T-cell (primary cell): ENCODE results near the gene CACNB1. TPM values are rescaled to one million over a fixed set of nuclear protein-coding genes. Genes with fewer than 3 reads are reported as not detected.
A peak's percentile ranks its signal among the peaks of the same experiment; 100 is the strongest.

Experiments
- ATAC-seq, 4 experiments: fragments of 200-7000 bp in 3 of 4; fragments of 150-1000 bp in 1 of 4; cut with Tn5 transposase; replicated peaks in 1 of 4; 1 replicate in 3 of 4; 2 replicates in 1 of 4; pipeline ENCODE4 v1.10.0; 2021; ENCODE audit warnings: moderate library complexity in 3 of 4, mild to moderate bottlenecking in 2 of 4, moderate number of reproducible peaks in 1 of 4
- CTCF ChIA-PET, 2 donors: fragments of 300-600 bp; sonication (Branson Sonifier 250); formaldehyde crosslinking; loops; one replicate each; lab custom pipeline; 2022; ENCODE audit warnings: antibody characterized with exemption in 2 of 2; lab: Charles Lee
- POLR2A ChIA-PET, 2 donors: fragments of 300-600 bp; sonication (Branson Sonifier 250); formaldehyde crosslinking; loops; one replicate each; lab custom pipeline; 2022; ENCODE audit warnings: antibody characterized with exemption in 2 of 2; lab: Charles Lee
- DNase-seq, 35 experiments: peaks; one replicate each; pipeline versions ENCODE4 v3.0.0 to v3.0.0-alpha.2; 2013 to 2023
- H3K27ac ChIP-seq: one replicate; pipeline ENCODE4 v1.5.1; 2013; ENCODE audit warnings: low read length
- H3K27me3 ChIP-seq, 2 experiments: replicated peaks in 1 of 2; 1 replicate in 1 of 2; 2 replicates in 1 of 2; pipeline versions ENCODE4 v1.6.1 to v1.7.0; 2013; ENCODE audit warnings: low read length in 1 of 2, mixed read lengths in 1 of 2; ENCODE audit not compliant: control insufficient read depth in 2 of 2, insufficient read depth in 2 of 2; ENCODE audit errors: extremely low read depth in 1 of 2
- H3K36me3 ChIP-seq, 2 donors: 1 replicate in 1 of 2; 2 replicates in 1 of 2; pipeline versions ENCODE4 v1.6.1 to v1.7.0; 2013; ENCODE audit warnings: low read length in 1 of 2; ENCODE audit not compliant: control insufficient read depth in 2 of 2, insufficient read depth in 1 of 2; ENCODE audit errors: extremely low read depth in 1 of 2
- H3K4me1 ChIP-seq, 2 experiments: 1 replicate in 1 of 2; 2 replicates in 1 of 2; pipeline versions ENCODE4 v1.6.1 to v1.7.0; 2013; ENCODE audit warnings: low read length in 2 of 2, mixed read lengths in 1 of 2; ENCODE audit not compliant: insufficient read depth in 2 of 2, control insufficient read depth in 1 of 2; ENCODE audit errors: extremely low read depth in 1 of 2
- H3K4me3 ChIP-seq, 2 donors: 1 replicate in 1 of 2; 2 replicates in 1 of 2; pipeline versions ENCODE4 v1.5.1 to v1.7.0; 2013; ENCODE audit warnings: mild to moderate bottlenecking in 2 of 2, low read length in 1 of 2, moderate library complexity in 1 of 2; ENCODE audit not compliant: control insufficient read depth in 1 of 2; ENCODE audit errors: extremely low read depth in 1 of 2
- H3K9me3 ChIP-seq: 2 replicates; pipeline ENCODE4 v1.7.0; 2013
- H3K27ac Mint-ChIP-seq, 2 donors: one replicate each; pipeline ENCODE4 v1.8.0; 2020 to 2021; ENCODE audit warnings: mild to moderate bottlenecking in 2 of 2, mixed read lengths in 2 of 2
- H3K27me3 Mint-ChIP-seq, 2 donors: one replicate each; pipeline ENCODE4 v1.8.0; 2021 to 2022; ENCODE audit warnings: mixed read lengths in 2 of 2
- H3K36me3 Mint-ChIP-seq: one replicate; pipeline ENCODE4 v1.8.0; 2021; ENCODE audit warnings: mixed read lengths
- H3K4me1 Mint-ChIP-seq, 3 donors: one replicate each; pipeline ENCODE4 v1.8.0; 2020 to 2022; ENCODE audit warnings: mixed read lengths in 3 of 3, mild to moderate bottlenecking in 1 of 3
- H3K4me3 Mint-ChIP-seq, 3 donors: one replicate each; pipeline ENCODE4 v1.8.0; 2020 to 2022; ENCODE audit warnings: mild to moderate bottlenecking in 3 of 3, mixed read lengths in 3 of 3, moderate library complexity in 3 of 3
- H3K9me3 Mint-ChIP-seq, 3 donors: one replicate each; pipeline ENCODE4 v1.8.0; 2020 to 2022; ENCODE audit warnings: mixed read lengths in 3 of 3
- WGBS: methylation state at CpG from one replicate; pipeline ENCODE4 v1.1.5; 2013; ENCODE audit warnings: missing lambda C conversion rate; ENCODE audit not compliant: insufficient coverage; 5-methylcytosine and 5-hydroxymethylcytosine counted together
- total RNA-seq, 35 experiments: library from RNA in 6 of 35; stranded (reverse) in 6 of 35; fragments of 120-200 nt in 1 of 35; gene quantifications; one replicate each; pipeline versions ENCODE4 v1.2.1 to v1.2.4 and lab custom pipeline; 2013 to 2026

CACNB1 gene
- total RNA-seq, 5 donors from 2014 or later (not counting 1 experiment from before 2014, with no cell fraction given) = 10.8 to 23.2 (median 21.4) TPM

DNA sequence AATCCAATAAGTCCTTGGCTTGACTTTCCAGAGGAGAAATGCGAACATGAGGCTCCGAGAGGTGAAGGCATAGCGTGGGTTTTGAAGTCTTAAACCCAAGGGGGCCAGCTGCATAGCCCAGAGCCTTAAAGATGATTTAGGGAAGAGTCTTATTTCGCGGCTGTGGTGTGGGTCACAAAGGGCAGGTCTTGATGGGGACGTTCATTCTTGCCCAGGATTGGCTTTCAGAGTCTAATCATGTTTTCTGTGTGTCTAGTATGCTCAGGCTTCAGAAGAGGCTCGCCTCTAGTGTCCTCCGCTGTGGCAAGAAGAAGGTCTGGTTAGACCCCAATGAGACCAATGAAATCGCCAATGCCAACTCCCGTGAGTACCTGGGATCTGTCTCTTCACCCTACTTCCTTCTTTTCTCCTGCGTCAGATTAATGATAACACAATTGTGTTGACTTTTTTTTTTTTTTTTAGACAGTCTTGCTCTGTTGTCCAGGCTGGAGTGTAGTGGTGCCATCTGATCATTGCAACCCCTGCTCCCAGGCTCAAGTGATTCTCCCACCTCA, 3.6 kb upstream of the CACNB1 start:
- DNase-seq (no peak), ATAC-seq (no peak)
- Mint-ChIP-seq H3K27me3 (no peaks in the 10 kb centered on the region), H3K36me3 (peaks cover 40% of the 10 kb centered on the region), H3K4me1 (peaks cover 45 to 56% (median 52%) of the 10 kb centered on the region in 3 donors), H3K4me3 (peak overlapping the region; percentile 91 to 99 (median 98)), H3K9me3 (no peaks in the 10 kb centered on the region), H3K27ac (peak overlapping the region; percentile 100)
- WGBS = 15% methylated on average over 6 of the region's 11 CpGs
- no peaks in the 10 kb centered on the region for H3K9me3 ChIP-seq
- peaks cover 14 to 59% of the 10 kb centered on the region in 2 experiments for H3K4me1 ChIP-seq
- H3K27me3 ChIP-seq = no peaks in the 10 kb centered on the region
- peaks cover 0 to 46% of the 10 kb centered on the region in 2 donors for H3K36me3 ChIP-seq
- ChIA-PET POLR2A (no interaction called here), CTCF (interaction anchor here in 1 of 2 donors (0.7 to 1.1 kb wide), 2 partner anchors 16 to 137 kb away, joined by 3 read pairs; no protein-coding TSS in a partner anchor)
- peak overlapping the region; percentile 74 to 77 for H3K4me3 ChIP-seq
- H3K27ac ChIP-seq = peak overlapping the region; percentile 99

DNA sequence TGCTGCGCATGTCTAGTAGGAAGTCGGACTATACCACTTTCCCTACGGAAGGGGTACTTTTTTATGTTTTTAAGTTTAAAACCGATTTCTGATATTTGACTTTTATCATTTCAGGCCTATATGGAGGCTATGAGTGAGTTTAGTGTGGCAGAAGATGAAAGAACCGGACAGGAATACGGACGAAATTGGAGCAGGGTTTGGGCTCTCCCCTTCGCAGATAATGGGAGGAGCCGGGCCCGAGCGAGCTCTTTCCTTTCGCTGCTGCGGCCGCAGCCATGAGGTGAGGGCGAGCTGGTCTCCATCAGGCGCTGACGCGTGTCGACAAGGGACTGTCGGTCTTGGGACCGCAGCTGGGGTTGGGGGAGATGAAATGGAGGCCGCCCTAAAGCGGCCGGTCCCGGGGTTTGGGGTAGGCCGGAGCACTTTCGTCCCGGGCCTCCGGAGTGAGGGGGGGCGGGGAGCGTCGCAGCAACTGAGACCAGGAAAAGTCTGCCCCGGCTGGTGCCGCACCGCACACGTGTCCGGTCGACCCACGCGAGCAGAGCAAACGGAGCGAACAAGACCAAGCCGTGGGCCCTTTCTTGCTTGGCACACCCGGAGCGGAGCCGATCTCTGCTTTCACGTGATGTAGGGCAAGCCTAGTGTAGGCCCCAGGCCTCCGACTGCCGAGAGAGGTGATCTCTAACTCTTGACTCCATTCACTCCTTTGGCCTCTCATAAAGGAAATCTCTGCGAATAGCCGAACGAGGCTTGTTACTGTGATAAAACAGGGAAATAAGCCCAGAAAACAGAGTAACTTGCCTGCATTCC, 2.8 kb upstream of the CACNB1 start, which contains the start of gene RPL19:
RPL19 (plus strand) TSS at position 214 of the 810 bp plus-strand sequence; CDS start at position 276, 62 bp downstream.
- CTCF ChIA-PET = interaction anchor here (0.6 to 1.9 kb wide), 9 partner anchors 32 to 642 kb away, joined by 4 to 10 read pairs (median 8); no protein-coding TSS in a partner anchor
- H3K36me3 Mint-ChIP-seq = peaks cover 40% of the 10 kb centered on the region
- ATAC-seq (peak; percentile 79 to 80 (median 80)), DNase-seq (peak in 34 of 35 experiments; percentile 58 to 85 (median 76))
- H3K27ac ChIP-seq = peak within 1 kb of the TSS; percentile 99
- POLR2A ChIA-PET = interaction anchor here (0.6 to 1.0 kb wide), 7 partner anchors 38 to 406 kb away, joined by 3 to 11 read pairs (median 4); no protein-coding TSS in a partner anchor
- peak within 1 kb of the TSS; percentile 100 for H3K27ac Mint-ChIP-seq
- WGBS = under 1% methylated on average over 45 of the region's 52 CpGs
- peak within 1 kb of the TSS; percentile 74 to 77 for H3K4me3 ChIP-seq
- H3K4me1 ChIP-seq = peaks cover 20 to 66% of the 10 kb centered on the region in 2 experiments
- H3K9me3 Mint-ChIP-seq = no peaks in the 10 kb centered on the region
- H3K4me3 Mint-ChIP-seq = peak within 1 kb of the TSS; percentile 91 to 99 (median 98)
- no peaks in the 10 kb centered on the region for H3K9me3 ChIP-seq
- H3K27me3 Mint-ChIP-seq = no peaks in the 10 kb centered on the region
- H3K36me3 ChIP-seq = peaks cover 0 to 43% of the 10 kb centered on the region in 2 donors
- no peaks in the 10 kb centered on the region for H3K27me3 ChIP-seq
- peaks cover 53 to 64% (median 59%) of the 10 kb centered on the region in 3 donors for H3K4me1 Mint-ChIP-seq

DNA sequence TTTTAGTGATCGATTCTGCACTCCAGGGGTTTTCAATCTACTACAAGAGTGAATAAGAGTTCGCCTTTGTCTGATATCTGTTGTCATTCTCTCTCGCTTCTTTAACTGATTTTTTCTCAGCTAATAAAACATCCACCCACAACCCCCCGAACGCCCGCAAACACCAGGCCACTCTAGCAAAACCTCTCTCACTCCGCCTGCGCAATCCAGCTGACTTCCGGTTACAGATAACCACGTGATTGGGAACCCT, 2.3 kb upstream of the CACNB1 start:
- Histone ChIP-seq H3K4me3 (peak overlapping the region; percentile 74 to 77), H3K27ac (peak overlapping the region; percentile 99), H3K9me3 (no peaks in the 10 kb centered on the region), H3K4me1 (peaks cover 20 to 72% of the 10 kb centered on the region in 2 experiments), H3K27me3 (no peaks in the 10 kb centered on the region), H3K36me3 (peaks cover 0 to 38% of the 10 kb centered on the region in 2 donors)
- ATAC-seq (peak; percentile 63 to 74 (median 68)), DNase-seq (peak in 34 of 35 experiments; percentile 68 to 94 (median 82))
- POLR2A ChIA-PET = interaction anchor here (0.6 to 1.0 kb wide), 6 partner anchors 39 to 405 kb away, joined by 3 to 11 read pairs (median 6); no protein-coding TSS in a partner anchor
- Mint-ChIP-seq H3K4me1 (peaks cover 53 to 66% (median 62%) of the 10 kb centered on the region in 3 donors), H3K4me3 (peak overlapping the region; percentile 91 to 99 (median 98)), H3K36me3 (peaks cover 37% of the 10 kb centered on the region), H3K27ac (peak overlapping the region; percentile 100), H3K9me3 (no peaks in the 10 kb centered on the region), H3K27me3 (no peaks in the 10 kb centered on the region)
- WGBS = 0% methylated on average over 2 of the region's 10 CpGs
- CTCF ChIA-PET = interaction anchor here (0.6 to 1.9 kb wide), 9 partner anchors 32 to 641 kb away, joined by 4 to 10 read pairs (median 8); no protein-coding TSS in a partner anchor

DNA sequence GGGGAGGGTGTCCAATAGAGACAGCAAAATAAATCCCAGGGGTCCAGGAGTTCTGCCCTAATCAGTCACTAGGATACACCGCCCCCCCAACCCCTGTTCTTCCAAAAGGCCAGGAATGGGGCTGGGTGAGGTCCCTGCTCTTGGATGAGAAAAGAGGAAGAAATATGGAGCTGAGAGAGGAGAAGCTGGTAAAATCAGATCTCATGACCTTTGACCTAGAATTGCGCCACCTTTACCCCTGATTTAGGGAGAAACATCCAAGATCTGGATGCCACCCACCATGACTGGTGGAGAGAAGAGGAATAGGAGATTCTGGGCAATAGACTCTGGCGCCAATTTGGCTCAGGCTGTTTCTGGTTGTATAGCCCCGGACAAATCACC, 707 bp upstream of the CACNB1 start:
- Histone ChIP-seq H3K36me3 (peaks cover 0 to 26% of the 10 kb centered on the region in 2 donors), H3K27ac (peak overlapping the region; percentile 54), H3K27me3 (no peaks in the 10 kb centered on the region), H3K9me3 (no peaks in the 10 kb centered on the region), H3K4me1 (peaks cover 20 to 73% of the 10 kb centered on the region in 2 experiments), H3K4me3 (peak overlapping the region in 1 of 2 donors; percentile 32)
- H3K27ac Mint-ChIP-seq = peak overlapping the region; percentile 100
- ChIA-PET CTCF (interaction anchor here in 1 of 2 donors (1.0 kb wide), 1 partner anchor 33 kb away, joined by 3 read pairs; no protein-coding TSS in a partner anchor), POLR2A (no interaction called here)
- no peaks in the 10 kb centered on the region for H3K9me3 Mint-ChIP-seq
- H3K4me1 Mint-ChIP-seq = peaks cover 62 to 69% (median 64%) of the 10 kb centered on the region in 3 donors
- H3K36me3 Mint-ChIP-seq = peaks cover 22% of the 10 kb centered on the region
- no peak for DNase-seq
- WGBS = no CpG with 5 or more reads among the region's 4 CpGs
- no peaks in the 10 kb centered on the region for H3K27me3 Mint-ChIP-seq
- ATAC-seq = no peak
- H3K4me3 Mint-ChIP-seq = peak overlapping the region; percentile 91 to 99 (median 98)

DNA sequence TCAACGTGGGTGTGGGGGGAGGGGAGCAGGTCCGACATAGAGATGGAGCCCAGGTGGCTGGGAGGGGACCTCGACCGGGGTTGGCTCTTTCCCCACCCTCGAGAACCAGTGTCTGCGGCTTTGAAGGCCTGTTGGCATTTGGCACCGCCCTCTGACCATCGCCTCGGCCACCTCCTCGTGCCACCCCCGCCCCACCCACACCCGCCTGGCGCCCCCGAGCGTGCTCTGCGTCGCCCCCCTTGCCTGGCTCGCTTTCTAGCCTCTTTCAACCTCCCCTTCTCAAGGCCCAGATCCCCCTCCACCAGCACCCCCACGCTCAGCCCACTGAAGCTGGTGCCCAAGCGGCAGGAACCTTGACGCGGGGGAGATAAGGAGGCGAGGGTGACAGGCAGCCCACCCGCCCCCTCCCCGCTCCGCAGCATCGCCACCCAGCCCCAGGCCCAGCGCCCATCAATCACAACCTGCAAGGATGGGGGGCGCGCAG, 619 bp downstream of the CACNB1 start:
- ATAC-seq = peak in 1 of 4 experiments; percentile 1
- peak in 2 of 35 experiments; percentile 22 to 29 for DNase-seq
- ChIA-PET POLR2A (interaction anchor here in 1 of 2 donors (0.6 kb wide), 1 partner anchor 32 kb away, joined by 4 read pairs; no protein-coding TSS in a partner anchor), CTCF (interaction anchor here in 1 of 2 donors (1.4 to 1.5 kb wide), 2 partner anchors 43 to 214 kb away, joined by 3 read pairs; no protein-coding TSS in a partner anchor)
- Mint-ChIP-seq H3K36me3 (peaks cover 19% of the 10 kb centered on the region), H3K4me1 (peaks cover 55 to 63% (median 60%) of the 10 kb centered on the region in 3 donors), H3K27ac (no peak overlapping the region), H3K27me3 (no peaks in the 10 kb centered on the region), H3K4me3 (peak overlapping the region; percentile 91 to 99 (median 98)), H3K9me3 (no peaks in the 10 kb centered on the region)
- H3K36me3 ChIP-seq = peaks cover 0 to 23% of the 10 kb centered on the region in 2 donors
- H3K27ac ChIP-seq = peak overlapping the region; percentile 30
- peaks cover 20 to 62% of the 10 kb centered on the region in 2 experiments for H3K4me1 ChIP-seq
- no peaks in the 10 kb centered on the region for H3K27me3 ChIP-seq
- WGBS = 0% methylated on average over 20 of the region's 30 CpGs
- H3K4me3 ChIP-seq = peak overlapping the region; percentile 63 to 83
- H3K9me3 ChIP-seq = no peaks in the 10 kb centered on the region
